ENCODE measurements around the gene RAB33B. TPM values are rescaled to one million over a fixed set of nuclear protein-coding genes. Genes with fewer than 3 reads are reported as not detected.
A peak's percentile ranks its signal among the peaks of the same experiment; 100 is the strongest.

Gene RAB33B
- total and polyA plus RNA-seq, 9 of the 15 experiments (the other 6 are each of a cell fraction or from before 2014, with no cell fraction given) = 1.7 to 3.7 (median 3.0) TPM

DNA sequence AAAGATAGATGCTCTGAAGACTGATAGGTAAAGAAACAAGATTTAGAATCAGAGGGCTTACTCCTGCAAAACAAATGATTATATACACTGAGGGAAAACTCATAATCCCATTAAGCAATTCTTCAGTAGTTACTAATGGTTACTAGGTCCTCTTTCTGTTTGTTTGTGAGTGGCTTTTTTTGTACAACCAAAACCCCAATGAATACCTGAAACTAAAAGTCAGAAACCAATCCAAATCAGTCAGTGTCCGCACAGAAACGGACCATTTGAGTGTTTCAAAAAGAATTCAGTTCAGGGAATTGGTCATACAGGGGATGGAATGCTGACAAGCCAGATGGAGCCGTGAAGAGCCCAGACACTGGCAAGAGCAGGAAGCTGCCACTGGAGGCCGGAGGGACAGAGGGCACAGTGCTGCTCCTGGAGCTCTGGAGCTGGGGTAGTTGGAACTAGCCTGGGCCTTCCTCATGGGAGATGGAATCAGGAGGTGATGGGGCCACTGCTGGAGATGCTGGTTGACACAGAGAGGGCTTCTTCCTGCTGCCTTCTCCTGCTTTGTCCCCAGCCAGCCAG is 70.2 kb downstream of the RAB33B start:
- TF ChIP-seq PHF21A (IDR thresholded peaks at IDR 0.05; ENCODE audit: borderline replicate concordance, low read depth) (no peak), CREM (IDR thresholded peaks at IDR 0.05; ENCODE audit: low read depth) (no peak), SP2 (IDR thresholded peaks at IDR 0.05; ENCODE audit: extremely low read depth, low read depth, low read length, poor library complexity, severe bottlenecking) (no peak), NEUROD1 (IDR thresholded peaks at IDR 0.05; ENCODE audit: borderline replicate concordance, low read depth, low read length, partially characterized antibody) (no peak), ZNF699 (CRISPR knock-in tag; IDR thresholded peaks at IDR 0.05; ENCODE audit: insufficient replicate concordance) (no peak), ZNF583 (CRISPR knock-in tag; IDR thresholded peaks at IDR 0.05) (no peak), CBX1 (IDR thresholded peaks at IDR 0.05; ENCODE audit: low read depth) (no peak), SIN3B (IDR thresholded peaks at IDR 0.05; ENCODE audit: low read depth) (no peak), PTRF (tag; IDR thresholded peaks at IDR 0.05) (no peak), ZNF3 (CRISPR knock-in tag; IDR thresholded peaks at IDR 0.05) (no peak)
- Histone ChIP-seq H3K36me3 (ENCODE audit: control insufficient read depth, insufficient read depth, low read length) (no peaks in the 10 kb centered on the region), H3K27ac (ENCODE audit: extremely low read depth, low read depth, low read length) (no peak overlapping the region), H3K4me2 (ENCODE audit: insufficient read depth, low read length) (no peak overlapping the region), H2AFZ (ENCODE audit: low read depth, low read length) (no peak overlapping the region), H3K9ac (ENCODE audit: insufficient read depth in 1 of 2, low read depth in 2 of 2, low read length in 2 of 2) (no peak overlapping the region), H3K9me3 (replicated peaks; ENCODE audit: control insufficient read depth, insufficient read depth, low read depth, low read length) (no peaks in the 10 kb centered on the region), H3K9me1 (ENCODE audit: control insufficient read depth, insufficient read depth, low read length) (no peaks in the 10 kb centered on the region), H3K4me3 (no peak overlapping the region), H3K4me1 (replicated peaks in 1 of 2; ENCODE audit: control insufficient read depth in 2 of 2, insufficient read depth in 2 of 2, low read length in 2 of 2) (no peaks in the 10 kb centered on the region), H3K27me3 (ENCODE audit: control insufficient read depth in 2 of 2, insufficient read depth in 2 of 2, low read length in 2 of 2) (0 out of 5 replicates have a peak, but pooled peaks cover 2 to 4% of the 10 kb centered on the region in 2 experiments), H3K79me2 (ENCODE audit: control insufficient read depth, insufficient read depth, low read length) (no peaks in the 10 kb centered on the region), H4K20me1 (replicated peaks; ENCODE audit: control insufficient read depth, insufficient read depth, low read length) (no peaks in the 10 kb centered on the region)
- WGBS (ENCODE audit: insufficient coverage, low coverage, missing lambda C conversion rate) = 17% methylated on average over 4 of the region's 4 CpGs
- peak; percentile 28; the same call in 2 of the 3 replicates for ATAC-seq
- in situ Hi-C loops (cut with MboI) = no loop called here
- CTCF ChIA-PET (ENCODE audit: low intra/inter-chr PET ratio) = interaction anchor here (0.6 kb wide), 1 partner anchor 480 kb away, joined by 3 read pairs; no protein-coding TSS in a partner anchor
- intact Hi-C loops (cut with micrococcal nuclease) = no loop called here
- BruUV-seq (replicated peaks) = no TSS peak
- POLR2A ChIA-PET = no interaction called here
- FAIRE-seq = no peak
- DNase-seq (ENCODE audit: extremely low read depth in 1 of 4, low spot score in 3 of 4) = no peak

Data from K562 (cell line).